SK-N-SH (cell line): ENCODE results near the gene DACH1. TPM values are rescaled to one million over a fixed set of nuclear protein-coding genes. Genes with fewer than 3 reads are reported as not detected.
"Not testable (repeated sequence)": the region's sequence is repeated elsewhere in the genome, so short reads cannot be mapped to it uniquely, and the experiment has no call there.

Source experiments
- CTCF ChIA-PET: fragments of 300-600, 350-600 bp; formaldehyde crosslinking; extraction: SDS; loops from one replicate; lab custom pipeline; 2021; lab: Yijun Ruan, JAX
- POLR2A ChIA-PET: fragments of 350-600 bp; sonication (Branson Sonifier 250); formaldehyde crosslinking; extraction: SDS; loops from one replicate; lab custom pipeline; 2020; ENCODE audit warnings: antibody characterized with exemption, inconsistent platforms; lab: Yijun Ruan, JAX
- DNase-seq: peaks from one replicate; pipeline ENCODE4 v3.0.0; 2012
- H2AFZ ChIP-seq: fragments of 200-600 bp; sonication (generic); 2 replicates; pipeline ENCODE4 v1.8.1; 2016; ENCODE audit warnings: antibody characterized with exemption, mild to moderate bottlenecking, low read depth
- H3F3A ChIP-seq: fragments of 200-600 bp; sonication (generic); replicated peaks from 2 replicates; pipeline ENCODE3; 2016; ENCODE audit warnings: antibody characterized with exemption, mild to moderate bottlenecking; ENCODE audit not compliant: insufficient read depth
- H3K27ac ChIP-seq, 2 experiments: fragments of 200-500 bp in 1 of 2; fragments of 200-600 bp in 1 of 2; sonication (Bioruptor generic) in 1 of 2; sonication (generic), shearing (Covaris generic) in 1 of 2; 2 replicates each; pipeline versions ENCODE4 v1.5.1 to v1.6.1; 2014 to 2016; ENCODE audit warnings: low read depth in 2 of 2, inconsistent platforms in 1 of 2, low read length in 1 of 2, mild to moderate bottlenecking in 1 of 2, mixed read lengths in 1 of 2
- H3K27me3 ChIP-seq: fragments of 200-600 bp; sonication (generic), shearing (Covaris generic); 2 replicates; pipeline ENCODE4 v1.6.1; 2016; ENCODE audit warnings: mixed run types; ENCODE audit not compliant: insufficient read depth
- H3K36me3 ChIP-seq, 2 experiments: fragments of 200-500 bp in 1 of 2; fragments of 200-600 bp in 1 of 2; sonication (Bioruptor generic) in 1 of 2; sonication (generic) in 1 of 2; replicated peaks in 1 of 2; 2 replicates each; pipeline versions ENCODE3 to v1.5.1; 2014 to 2016; ENCODE audit warnings: low read length in 1 of 2, mild to moderate bottlenecking in 1 of 2; ENCODE audit not compliant: insufficient read depth in 2 of 2, control insufficient read depth in 1 of 2
- H3K4me1 ChIP-seq, 2 experiments: fragments of 200-500 bp in 1 of 2; fragments of 200-600 bp in 1 of 2; sonication (Bioruptor generic) in 1 of 2; sonication (generic), shearing (Covaris generic) in 1 of 2; 2 replicates each; pipeline versions ENCODE4 v1.5.1 to v1.6.1; 2014 to 2016; ENCODE audit warnings: low read depth in 1 of 2, low read length in 1 of 2, mixed run types in 1 of 2; ENCODE audit not compliant: insufficient read depth in 2 of 2, control insufficient read depth in 1 of 2
- H3K4me2 ChIP-seq: fragments of 200-600 bp; sonication (generic), shearing (Covaris generic); 2 replicates; pipeline ENCODE4 v1.6.1; 2017; ENCODE audit warnings: mixed run types
- H3K4me3 ChIP-seq, 2 experiments: fragments of 200-500 bp in 1 of 2; fragments of 200-600 bp in 1 of 2; sonication (Bioruptor generic) in 1 of 2; sonication (generic), shearing (Covaris generic) in 1 of 2; 2 replicates each; pipeline versions ENCODE4 v1.5.1 to v1.8.1; 2014 to 2016; ENCODE audit warnings: low read depth in 2 of 2, inconsistent platforms in 1 of 2, low read length in 1 of 2, mild to moderate bottlenecking in 1 of 2, mixed read lengths in 1 of 2, moderate library complexity in 1 of 2
- H3K79me2 ChIP-seq: fragments of 200-600 bp; sonication (generic); 2 replicates; pipeline ENCODE4 v1.8.1; 2017; ENCODE audit warnings: mild to moderate bottlenecking; ENCODE audit not compliant: insufficient read depth
- H3K9ac ChIP-seq: fragments of 200-600 bp; sonication (generic); 2 replicates; pipeline ENCODE4 v1.6.1; 2017; ENCODE audit warnings: mixed run types
- H3K9me2 ChIP-seq: fragments of 200-600 bp; sonication (generic); 2 replicates; pipeline ENCODE4 v1.6.1; 2017; ENCODE audit warnings: mixed run types
- H3K9me3 ChIP-seq: fragments of 200-600 bp; sonication (generic); 2 replicates; pipeline ENCODE4 v1.6.1; 2017; ENCODE audit warnings: mixed run types, mild to moderate bottlenecking, moderate library complexity
- H4K20me1 ChIP-seq: fragments of 200-600 bp; sonication (generic); 2 replicates; pipeline ENCODE4 v1.6.1; 2017; ENCODE audit warnings: mild to moderate bottlenecking, mixed run types; ENCODE audit not compliant: insufficient read depth
- CHD2 ChIP-seq: fragments of 150-350 bp; IDR thresholded peaks from 2 replicates; pipeline ENCODE4 v1.6.1; 2018; ENCODE audit warnings: low read length; ENCODE audit not compliant: partially characterized antibody
- CTCF ChIP-seq: fragments of 200-600 bp; sonication (generic); IDR thresholded peaks from 2 replicates; pipeline ENCODE4 v1.6.1; 2017; ENCODE audit warnings: antibody characterized with exemption, mild to moderate bottlenecking, moderate library complexity
- ELF1 ChIP-seq: IDR thresholded peaks from 2 replicates; pipeline ENCODE4 v1.4.0; 2012
- FOXJ3 ChIP-seq: sonication (generic); formaldehyde crosslinking; IDR thresholded peaks from 2 replicates; pipeline ENCODE4 v1.5.1; 2020; ENCODE audit warnings: mild to moderate bottlenecking, missing genetic modification reagents
- FOXM1 ChIP-seq: IDR thresholded peaks from 2 replicates; pipeline ENCODE4 v1.4.0; 2012; ENCODE audit warnings: low read depth, mild to moderate bottlenecking
- GABPA ChIP-seq: IDR thresholded peaks from 2 replicates; pipeline ENCODE4 v1.4.0; 2012; ENCODE audit warnings: low read depth, mild to moderate bottlenecking
- MXI1 ChIP-seq: IDR thresholded peaks from 2 replicates; pipeline ENCODE4 v1.6.1; 2012; ENCODE audit warnings: mild to moderate bottlenecking, low read depth, low read length, improper control_type of control experiment
- NFIC ChIP-seq: IDR thresholded peaks from 2 replicates; pipeline ENCODE4 v1.4.0; 2012; ENCODE audit warnings: borderline replicate concordance
- PBX3 ChIP-seq: IDR thresholded peaks from 2 replicates; pipeline ENCODE4; 2012
- POLR2AphosphoS5 ChIP-seq: IDR thresholded peaks from 2 replicates; pipeline ENCODE4 v1.6.1; 2012; ENCODE audit warnings: low read depth, low read length
- RAD21 ChIP-seq: IDR thresholded peaks from 2 replicates; pipeline ENCODE4 v1.6.1; 2012; ENCODE audit warnings: mild to moderate bottlenecking, low read length
- RCOR1 ChIP-seq: fragments of 150-350 bp; IDR thresholded peaks from 2 replicates; pipeline ENCODE4 v1.6.1; 2017; ENCODE audit warnings: antibody characterized with exemption, low read length
- SIN3A ChIP-seq: IDR thresholded peaks from 2 replicates; pipeline ENCODE4 v1.6.1; 2012; ENCODE audit warnings: low read depth, mild to moderate bottlenecking, low read length, moderate library complexity, borderline replicate concordance
- SMC3 ChIP-seq: IDR thresholded peaks from 2 replicates; pipeline ENCODE4 v1.6.1; 2012; ENCODE audit warnings: low read depth, low read length, improper control_type of control experiment
- TCF12 ChIP-seq: IDR thresholded peaks from 2 replicates; pipeline ENCODE4 v1.4.0; 2012
- USF2 ChIP-seq: fragments of 150-350 bp; IDR thresholded peaks from 2 replicates; pipeline ENCODE4 v1.6.1; 2017; ENCODE audit warnings: antibody characterized with exemption, low read length, low read depth, borderline replicate concordance
- WGBS: methylation state at CpG from one replicate; pipeline ENCODE4 v1.1.6; 2017; ENCODE audit warnings: low lambda C conversion rate; 5-methylcytosine and 5-hydroxymethylcytosine counted together
- polyA plus RNA-seq, 3 experiments: library from polyadenylated mRNA; depleted of rRNA; stranded (reverse); fragments of >200 nt; gene quantifications; 2 replicates each; pipeline ENCODE4 v1.2.3, GENCODE V29; 2012

Gene DACH1
- polyA plus RNA-seq, 1 of the 3 experiments (the other 2 are of a cell fraction): 0.21 TPM

- Histone ChIP-seq H4K20me1 (no peaks in the 10 kb centered on the region), H3K36me3 (no peaks in the 10 kb centered on the region), H3K4me2 (no peak overlapping the region), H3K9me3 (no peaks in the 10 kb centered on the region), H2AFZ (no peak overlapping the region), H3K4me3 (no peak overlapping the region), H3K9ac (no peak overlapping the region), H3K4me1 (no peaks in the 10 kb centered on the region), H3F3A (no peaks in the 10 kb centered on the region), H3K9me2 (no peaks in the 10 kb centered on the region), H3K79me2 (no peaks in the 10 kb centered on the region), H3K27me3 (no peaks in the 10 kb centered on the region), H3K27ac (no peak overlapping the region)
- ChIA-PET POLR2A (no interaction called here), CTCF (interaction anchor here (1.4 kb wide), 1 partner anchor 40 kb away, joined by 3 read pairs; no protein-coding TSS in a partner anchor)
- DNase-seq: no peak
- TF ChIP-seq CHD2 (no peak), SIN3A (no peak), NFIC (no peak), ELF1 (no peak), RAD21 (no peak), FOXJ3 (CRISPR knock-in tag) (no peak), MXI1 (no peak), CTCF (no peak), TCF12 (no peak), GABPA (no peak), POLR2AphosphoS5 (no peak)
- 53% methylated on average over 2 of the region's 2 CpGs for WGBS
Observed at GRCh38 chr13:71838842-71839241, 28.2 kb downstream of the DACH1 start.

- H3F3A ChIP-seq, H3K9me3 ChIP-seq, H3K9me2 ChIP-seq, DNase-seq, H2AFZ ChIP-seq, H3K9ac ChIP-seq, POLR2A ChIA-PET, H3K4me2 ChIP-seq, H3K4me3 ChIP-seq, H3K4me1 ChIP-seq, H4K20me1 ChIP-seq, H3K79me2 ChIP-seq, H3K27me3 ChIP-seq, H3K36me3 ChIP-seq, H3K27ac ChIP-seq: not testable (repeated sequence)
- 70% methylated on average over 3 of the region's 5 CpGs for WGBS
- CTCF ChIA-PET: interaction anchor here (1.1 kb wide), 1 partner anchor 28 kb away, joined by 3 read pairs; no protein-coding TSS in a partner anchor
Observed at GRCh38 chr13:71837582-71837981, 29.4 kb downstream of the DACH1 start.

- Histone ChIP-seq H3K27ac (peak overlapping the region in 1 of 2 experiments; percentile 43; a peak in 2 of 4 replicates), H3K36me3 (no peaks in the 10 kb centered on the region), H3K4me1 (peaks cover 0 to 8% of the 10 kb centered on the region in 2 experiments; a peak in 2 of 4 replicates), H3K27me3 (no peaks in the 10 kb centered on the region), H3K79me2 (no peaks in the 10 kb centered on the region), H3K9ac (no peak overlapping the region), H2AFZ (no peak overlapping the region), H4K20me1 (no peaks in the 10 kb centered on the region), H3K4me3 (no peak overlapping the region), H3K9me3 (no peaks in the 10 kb centered on the region), H3F3A (no peaks in the 10 kb centered on the region), H3K4me2 (no peak overlapping the region), H3K9me2 (no peaks in the 10 kb centered on the region)
- TF ChIP-seq USF2 (no peak), SMC3 (no peak), SIN3A (no peak), FOXM1 (no peak), PBX3 (no peak), RCOR1 (no peak)
- CTCF ChIA-PET: no interaction called here
- WGBS: 56% methylated on average over 3 of the region's 3 CpGs
- POLR2A ChIA-PET: no interaction called here
- DNase-seq: no peak
Observed at GRCh38 chr13:71831716-71832115, 35.3 kb downstream of the DACH1 start.
